HepG2 (cell line): ENCODE measurements around the gene LYPLA2. TPM values are rescaled to one million over a fixed set of nuclear protein-coding genes. Genes with fewer than 3 reads are reported as not detected.

Experiments used
- AHR ChIP-seq: IDR thresholded peaks from 2 replicates; pipeline ENCODE4 v1.6.1; 2018; ENCODE audit warnings: missing genetic modification reagents, missing compliant biosample characterization
- GFI1 ChIP-seq: sonication (generic); formaldehyde crosslinking; IDR thresholded peaks from 2 replicates; pipeline ENCODE4 v1.5.0; 2020; ENCODE audit warnings: missing genetic modification reagents, mild to moderate bottlenecking, borderline replicate concordance
- TBL1XR1 ChIP-seq: fragments of 150-350 bp; IDR thresholded peaks from 2 replicates; pipeline ENCODE4 v1.6.1; 2014; ENCODE audit warnings: borderline replicate concordance, low read length; ENCODE audit not compliant: partially characterized antibody
- ZC3H13 ChIP-seq: sonication (generic); formaldehyde crosslinking; IDR thresholded peaks from 2 replicates; pipeline ENCODE4 v1.8.1; 2023; ENCODE audit warnings: mild to moderate bottlenecking, missing genetic modification reagents, moderate library complexity
- ZNF143 ChIP-seq: sonication (generic); formaldehyde crosslinking; IDR thresholded peaks from 2 replicates; pipeline ENCODE4 v1.4.0; 2020; ENCODE audit warnings: missing genetic modification reagents
- ZNF749 ChIP-seq: sonication (generic); formaldehyde crosslinking; IDR thresholded peaks from 2 replicates; pipeline ENCODE4 v1.8.0; 2022; ENCODE audit warnings: mild to moderate bottlenecking, missing genetic modification reagents, moderate library complexity, borderline replicate concordance
- polyA plus RNA-seq, 8 experiments: library from polyadenylated mRNA; depleted of rRNA in 3 of 8; stranded (reverse) in 7 of 8; unstranded in 1 of 8; fragments of >200 nt; fragmentation: Illumina TruSeq in 4 of 8; extraction: Trizol in 4 of 8; gene quantifications; 2 replicates each; pipeline versions ENCODE4 v1.2.1 to v1.2.3, GENCODE V29; 2011 to 2016; ENCODE audit warnings: low read depth in 4 of 8, missing spikeins in 1 of 8, mixed read lengths in 1 of 8; ENCODE audit not compliant: insufficient read depth in 1 of 8
- total RNA-seq, 5 experiments: library from RNA; depleted of rRNA; stranded (reverse); fragments of >200 nt; fragmentation: Illumina TruSeq; extraction: Trizol; gene quantifications; 2 replicates each; pipeline ENCODE4 v1.2.3, GENCODE V29; 2016; ENCODE audit warnings: low read depth in 1 of 5
- TF ChIP-seq, protein P1 (sequence below): sonication (generic); formaldehyde crosslinking; IDR thresholded peaks from 2 replicates; pipeline ENCODE4 v1.4.0; 2020; ENCODE audit warnings: missing genetic modification reagents, borderline replicate concordance
- TF ChIP-seq, protein P2 (sequence below): sonication (generic); formaldehyde crosslinking; IDR thresholded peaks from 2 replicates; pipeline ENCODE4 v1.5.0; 2020; ENCODE audit warnings: mild to moderate bottlenecking, missing genetic modification reagents
- TF ChIP-seq, protein P3 (sequence below): sonication (generic); formaldehyde crosslinking; IDR thresholded peaks from 2 replicates; pipeline ENCODE4 v1.8.0; 2022; ENCODE audit warnings: mild to moderate bottlenecking, missing genetic modification reagents, borderline replicate concordance
- TF ChIP-seq, protein P4 (sequence below): sonication (generic); formaldehyde crosslinking; IDR thresholded peaks from 2 replicates; pipeline ENCODE4 v1.9.0; 2021; ENCODE audit warnings: missing genetic modification reagents, mild to moderate bottlenecking, borderline replicate concordance
- TF ChIP-seq, protein P5 (sequence below): sonication (generic); formaldehyde crosslinking; IDR thresholded peaks from 2 replicates; pipeline ENCODE4 v1.5.1; 2020; ENCODE audit warnings: mild to moderate bottlenecking, missing genetic modification reagents, moderate library complexity
- TF ChIP-seq, protein P6 (sequence below): sonication (generic); formaldehyde crosslinking; IDR thresholded peaks from 2 replicates; pipeline ENCODE4 v1.9.0; 2022; ENCODE audit warnings: missing genetic modification reagents, mild to moderate bottlenecking, borderline replicate concordance

Gene LYPLA2
- total and polyA plus RNA-seq, 2 of the 13 experiments (the other 11 are each of a cell fraction or from before 2014, with no cell fraction given), result 72.1 to 73.2 TPM

DNA sequence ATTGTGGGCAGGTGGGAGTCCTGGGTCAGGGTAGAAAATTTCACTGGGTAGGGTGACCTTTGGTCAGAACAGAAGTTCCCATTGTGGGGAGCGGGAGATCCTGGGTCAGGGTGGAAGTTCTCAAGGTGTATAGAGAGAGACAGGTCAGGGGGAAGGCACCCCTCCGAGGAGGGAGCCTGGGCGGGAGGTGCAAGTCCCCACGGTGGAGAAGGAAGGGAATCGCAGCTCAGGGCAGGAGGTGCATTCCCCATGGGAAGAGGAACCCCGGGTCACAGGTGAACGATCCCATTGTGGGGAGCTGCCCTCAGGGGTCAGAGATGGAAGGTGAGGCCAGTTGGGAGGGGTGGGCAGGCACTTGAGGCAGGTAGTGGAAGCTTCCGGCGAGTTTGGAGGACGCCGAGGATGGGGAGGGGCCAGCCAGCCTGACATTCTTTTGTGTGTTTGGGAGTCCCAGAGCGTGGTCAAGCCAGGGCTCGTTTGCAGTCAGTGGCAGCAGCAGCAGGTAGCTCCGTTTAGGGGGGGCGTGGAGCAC is 637 bp downstream of the LYPLA2 start (continued):
- TF ChIP-seq, protein P1, sequence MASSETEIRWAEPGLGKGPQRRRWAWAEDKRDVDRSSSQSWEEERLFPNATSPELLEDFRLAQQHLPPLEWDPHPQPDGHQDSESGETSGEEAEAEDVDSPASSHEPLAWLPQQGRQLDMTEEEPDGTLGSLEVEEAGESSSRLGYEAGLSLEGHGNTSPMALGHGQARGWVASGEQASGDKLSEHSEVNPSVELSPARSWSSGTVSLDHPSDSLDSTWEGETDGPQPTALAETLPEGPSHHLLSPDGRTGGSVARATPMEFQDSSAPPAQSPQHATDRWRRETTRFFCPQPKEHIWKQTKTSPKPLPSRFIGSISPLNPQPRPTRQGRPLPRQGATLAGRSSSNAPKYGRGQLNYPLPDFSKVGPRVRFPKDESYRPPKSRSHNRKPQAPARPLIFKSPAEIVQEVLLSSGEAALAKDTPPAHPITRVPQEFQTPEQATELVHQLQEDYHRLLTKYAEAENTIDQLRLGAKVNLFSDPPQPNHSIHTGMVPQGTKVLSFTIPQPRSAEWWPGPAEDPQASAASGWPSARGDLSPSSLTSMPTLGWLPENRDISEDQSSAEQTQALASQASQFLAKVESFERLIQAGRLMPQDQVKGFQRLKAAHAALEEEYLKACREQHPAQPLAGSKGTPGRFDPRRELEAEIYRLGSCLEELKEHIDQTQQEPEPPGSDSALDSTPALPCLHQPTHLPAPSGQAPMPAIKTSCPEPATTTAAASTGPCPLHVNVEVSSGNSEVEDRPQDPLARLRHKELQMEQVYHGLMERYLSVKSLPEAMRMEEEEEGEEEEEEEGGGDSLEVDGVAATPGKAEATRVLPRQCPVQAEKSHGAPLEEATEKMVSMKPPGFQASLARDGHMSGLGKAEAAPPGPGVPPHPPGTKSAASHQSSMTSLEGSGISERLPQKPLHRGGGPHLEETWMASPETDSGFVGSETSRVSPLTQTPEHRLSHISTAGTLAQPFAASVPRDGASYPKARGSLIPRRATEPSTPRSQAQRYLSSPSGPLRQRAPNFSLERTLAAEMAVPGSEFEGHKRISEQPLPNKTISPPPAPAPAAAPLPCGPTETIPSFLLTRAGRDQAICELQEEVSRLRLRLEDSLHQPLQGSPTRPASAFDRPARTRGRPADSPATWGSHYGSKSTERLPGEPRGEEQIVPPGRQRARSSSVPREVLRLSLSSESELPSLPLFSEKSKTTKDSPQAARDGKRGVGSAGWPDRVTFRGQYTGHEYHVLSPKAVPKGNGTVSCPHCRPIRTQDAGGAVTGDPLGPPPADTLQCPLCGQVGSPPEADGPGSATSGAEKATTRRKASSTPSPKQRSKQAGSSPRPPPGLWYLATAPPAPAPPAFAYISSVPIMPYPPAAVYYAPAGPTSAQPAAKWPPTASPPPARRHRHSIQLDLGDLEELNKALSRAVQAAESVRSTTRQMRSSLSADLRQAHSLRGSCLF (CRISPR knock-in tag), result no peak
- no peak for TF ChIP-seq ZC3H13 (CRISPR knock-in tag)
- TF ChIP-seq, protein P2, sequence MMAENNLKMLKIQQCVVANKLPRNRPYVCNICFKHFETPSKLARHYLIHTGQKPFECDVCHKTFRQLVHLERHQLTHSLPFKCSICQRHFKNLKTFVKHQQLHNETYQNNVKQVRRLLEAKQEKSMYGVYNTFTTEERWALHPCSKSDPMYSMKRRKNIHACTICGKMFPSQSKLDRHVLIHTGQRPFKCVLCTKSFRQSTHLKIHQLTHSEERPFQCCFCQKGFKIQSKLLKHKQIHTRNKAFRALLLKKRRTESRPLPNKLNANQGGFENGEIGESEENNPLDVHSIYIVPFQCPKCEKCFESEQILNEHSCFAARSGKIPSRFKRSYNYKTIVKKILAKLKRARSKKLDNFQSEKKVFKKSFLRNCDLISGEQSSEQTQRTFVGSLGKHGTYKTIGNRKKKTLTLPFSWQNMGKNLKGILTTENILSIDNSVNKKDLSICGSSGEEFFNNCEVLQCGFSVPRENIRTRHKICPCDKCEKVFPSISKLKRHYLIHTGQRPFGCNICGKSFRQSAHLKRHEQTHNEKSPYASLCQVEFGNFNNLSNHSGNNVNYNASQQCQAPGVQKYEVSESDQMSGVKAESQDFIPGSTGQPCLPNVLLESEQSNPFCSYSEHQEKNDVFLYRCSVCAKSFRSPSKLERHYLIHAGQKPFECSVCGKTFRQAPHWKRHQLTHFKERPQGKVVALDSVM (CRISPR knock-in tag), result no peak
- no peak for TF ChIP-seq AHR (CRISPR knock-in tag)
- TF ChIP-seq, protein P3, sequence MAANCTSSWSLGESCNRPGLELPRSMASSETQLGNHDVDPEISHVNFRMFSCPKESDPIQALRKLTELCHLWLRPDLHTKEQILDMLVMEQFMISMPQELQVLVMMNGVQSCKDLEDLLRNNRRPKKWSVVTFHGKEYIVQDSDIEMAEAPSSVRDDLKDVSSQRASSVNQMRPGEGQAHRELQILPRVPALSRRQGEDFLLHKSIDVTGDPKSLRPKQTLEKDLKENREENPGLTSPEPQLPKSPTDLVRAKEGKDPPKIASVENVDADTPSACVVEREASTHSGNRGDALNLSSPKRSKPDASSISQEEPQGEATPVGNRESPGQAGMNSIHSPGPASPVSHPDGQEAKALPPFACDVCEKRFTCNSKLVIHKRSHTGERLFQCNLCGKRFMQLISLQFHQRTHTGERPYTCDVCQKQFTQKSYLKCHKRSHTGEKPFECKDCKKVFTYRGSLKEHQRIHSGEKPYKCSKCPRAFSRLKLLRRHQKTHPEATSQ (CRISPR knock-in tag), result no peak
- TF ChIP-seq TBL1XR1, result no peak
- TF ChIP-seq, protein P4, sequence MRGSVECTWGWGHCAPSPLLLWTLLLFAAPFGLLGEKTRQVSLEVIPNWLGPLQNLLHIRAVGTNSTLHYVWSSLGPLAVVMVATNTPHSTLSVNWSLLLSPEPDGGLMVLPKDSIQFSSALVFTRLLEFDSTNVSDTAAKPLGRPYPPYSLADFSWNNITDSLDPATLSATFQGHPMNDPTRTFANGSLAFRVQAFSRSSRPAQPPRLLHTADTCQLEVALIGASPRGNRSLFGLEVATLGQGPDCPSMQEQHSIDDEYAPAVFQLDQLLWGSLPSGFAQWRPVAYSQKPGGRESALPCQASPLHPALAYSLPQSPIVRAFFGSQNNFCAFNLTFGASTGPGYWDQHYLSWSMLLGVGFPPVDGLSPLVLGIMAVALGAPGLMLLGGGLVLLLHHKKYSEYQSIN (CRISPR knock-in tag), result no peak
- TF ChIP-seq GFI1 (CRISPR knock-in tag), result no peak
- TF ChIP-seq, protein P5, sequence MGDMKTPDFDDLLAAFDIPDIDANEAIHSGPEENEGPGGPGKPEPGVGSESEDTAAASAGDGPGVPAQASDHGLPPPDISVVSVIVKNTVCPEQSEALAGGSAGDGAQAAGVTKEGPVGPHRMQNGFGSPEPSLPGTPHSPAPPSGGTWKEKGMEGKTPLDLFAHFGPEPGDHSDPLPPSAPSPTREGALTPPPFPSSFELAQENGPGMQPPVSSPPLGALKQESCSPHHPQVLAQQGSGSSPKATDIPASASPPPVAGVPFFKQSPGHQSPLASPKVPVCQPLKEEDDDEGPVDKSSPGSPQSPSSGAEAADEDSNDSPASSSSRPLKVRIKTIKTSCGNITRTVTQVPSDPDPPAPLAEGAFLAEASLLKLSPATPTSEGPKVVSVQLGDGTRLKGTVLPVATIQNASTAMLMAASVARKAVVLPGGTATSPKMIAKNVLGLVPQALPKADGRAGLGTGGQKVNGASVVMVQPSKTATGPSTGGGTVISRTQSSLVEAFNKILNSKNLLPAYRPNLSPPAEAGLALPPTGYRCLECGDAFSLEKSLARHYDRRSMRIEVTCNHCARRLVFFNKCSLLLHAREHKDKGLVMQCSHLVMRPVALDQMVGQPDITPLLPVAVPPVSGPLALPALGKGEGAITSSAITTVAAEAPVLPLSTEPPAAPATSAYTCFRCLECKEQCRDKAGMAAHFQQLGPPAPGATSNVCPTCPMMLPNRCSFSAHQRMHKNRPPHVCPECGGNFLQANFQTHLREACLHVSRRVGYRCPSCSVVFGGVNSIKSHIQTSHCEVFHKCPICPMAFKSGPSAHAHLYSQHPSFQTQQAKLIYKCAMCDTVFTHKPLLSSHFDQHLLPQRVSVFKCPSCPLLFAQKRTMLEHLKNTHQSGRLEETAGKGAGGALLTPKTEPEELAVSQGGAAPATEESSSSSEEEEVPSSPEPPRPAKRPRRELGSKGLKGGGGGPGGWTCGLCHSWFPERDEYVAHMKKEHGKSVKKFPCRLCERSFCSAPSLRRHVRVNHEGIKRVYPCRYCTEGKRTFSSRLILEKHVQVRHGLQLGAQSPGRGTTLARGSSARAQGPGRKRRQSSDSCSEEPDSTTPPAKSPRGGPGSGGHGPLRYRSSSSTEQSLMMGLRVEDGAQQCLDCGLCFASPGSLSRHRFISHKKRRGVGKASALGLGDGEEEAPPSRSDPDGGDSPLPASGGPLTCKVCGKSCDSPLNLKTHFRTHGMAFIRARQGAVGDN (CRISPR knock-in tag), result peak; percentile 38; the same call in 1 of the 2 replicates
- no peak for TF ChIP-seq ZNF143 (CRISPR knock-in tag)
- TF ChIP-seq, protein P6, sequence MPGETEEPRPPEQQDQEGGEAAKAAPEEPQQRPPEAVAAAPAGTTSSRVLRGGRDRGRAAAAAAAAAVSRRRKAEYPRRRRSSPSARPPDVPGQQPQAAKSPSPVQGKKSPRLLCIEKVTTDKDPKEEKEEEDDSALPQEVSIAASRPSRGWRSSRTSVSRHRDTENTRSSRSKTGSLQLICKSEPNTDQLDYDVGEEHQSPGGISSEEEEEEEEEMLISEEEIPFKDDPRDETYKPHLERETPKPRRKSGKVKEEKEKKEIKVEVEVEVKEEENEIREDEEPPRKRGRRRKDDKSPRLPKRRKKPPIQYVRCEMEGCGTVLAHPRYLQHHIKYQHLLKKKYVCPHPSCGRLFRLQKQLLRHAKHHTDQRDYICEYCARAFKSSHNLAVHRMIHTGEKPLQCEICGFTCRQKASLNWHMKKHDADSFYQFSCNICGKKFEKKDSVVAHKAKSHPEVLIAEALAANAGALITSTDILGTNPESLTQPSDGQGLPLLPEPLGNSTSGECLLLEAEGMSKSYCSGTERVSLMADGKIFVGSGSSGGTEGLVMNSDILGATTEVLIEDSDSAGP (CRISPR knock-in tag), result no peak
- TF ChIP-seq ZNF749 (CRISPR knock-in tag), result no peak
